Retina (tissue), 1 donor: ENCODE results near the gene RFLNA.
"Not testable (repeated sequence)": the region's sequence is repeated elsewhere in the genome, so short reads cannot be mapped to it uniquely, and the experiment has no call there.

Experiments used
- DNase-seq: peaks from one replicate; pipeline ENCODE4 v3.0.0-alpha.2; 2016

RFLNA gene

DNA sequence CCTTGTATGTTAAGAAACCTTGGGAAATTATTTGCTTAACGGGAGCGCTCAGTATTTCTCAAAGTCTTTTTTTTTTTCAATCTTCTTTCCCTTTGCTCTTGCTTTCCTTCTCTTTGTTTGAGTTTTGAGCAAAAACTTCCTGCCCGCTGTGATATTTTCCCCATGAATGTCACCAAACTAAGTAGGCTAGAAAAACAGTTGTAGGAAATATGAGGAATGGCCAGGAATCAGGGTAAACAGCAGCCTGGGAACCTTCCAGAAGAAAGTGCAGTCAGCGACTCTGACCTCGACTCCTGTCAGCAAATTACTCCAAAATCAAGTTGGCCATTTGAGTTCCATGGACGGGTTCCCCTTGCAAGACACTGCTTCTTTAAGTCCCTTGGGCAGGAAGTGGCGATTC lies 11.6 kb upstream of the RFLNA start:
- DNase-seq: no peak

DNA sequence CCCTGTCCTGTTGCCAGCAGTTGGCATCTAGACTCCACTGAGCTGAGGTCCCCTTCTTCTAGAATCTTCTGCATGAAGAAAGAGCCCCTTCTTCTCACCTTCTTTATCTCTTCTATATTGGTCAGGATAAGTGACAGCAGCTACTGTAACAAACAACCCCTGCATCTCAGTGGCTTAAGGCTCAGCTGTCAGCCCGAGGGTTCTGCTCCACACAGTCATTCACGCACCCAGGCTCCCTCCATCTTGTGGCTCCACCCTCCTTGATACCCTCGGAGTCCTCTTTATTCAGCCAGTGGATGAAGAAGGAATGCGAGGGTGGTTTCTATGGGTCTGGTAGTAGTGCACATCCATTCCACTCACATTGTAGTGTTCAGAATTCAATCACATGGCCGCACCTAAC lies 10.5 kb upstream of the RFLNA start:
- no peak for DNase-seq

DNA sequence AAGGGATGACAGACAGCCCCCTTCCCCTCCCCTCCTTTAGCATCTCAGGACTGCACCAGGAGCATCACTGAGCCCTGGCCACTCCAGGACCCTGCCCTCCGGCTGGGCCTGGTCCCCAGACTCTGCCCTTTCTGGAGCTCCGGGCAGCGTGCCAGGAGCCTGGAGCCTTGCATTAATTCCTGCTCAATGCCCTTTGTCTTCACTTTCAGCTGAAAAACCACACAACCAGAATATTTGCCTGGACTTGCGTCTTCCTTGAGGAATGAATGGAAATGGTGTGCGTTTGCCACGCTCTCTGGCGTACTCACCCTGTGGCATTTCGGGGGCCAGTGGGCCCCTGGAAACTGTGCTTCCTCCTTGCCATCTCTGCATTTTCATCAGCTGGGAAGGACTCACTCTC lies 8.5 kb upstream of the RFLNA start:
- no peak for DNase-seq

DNA sequence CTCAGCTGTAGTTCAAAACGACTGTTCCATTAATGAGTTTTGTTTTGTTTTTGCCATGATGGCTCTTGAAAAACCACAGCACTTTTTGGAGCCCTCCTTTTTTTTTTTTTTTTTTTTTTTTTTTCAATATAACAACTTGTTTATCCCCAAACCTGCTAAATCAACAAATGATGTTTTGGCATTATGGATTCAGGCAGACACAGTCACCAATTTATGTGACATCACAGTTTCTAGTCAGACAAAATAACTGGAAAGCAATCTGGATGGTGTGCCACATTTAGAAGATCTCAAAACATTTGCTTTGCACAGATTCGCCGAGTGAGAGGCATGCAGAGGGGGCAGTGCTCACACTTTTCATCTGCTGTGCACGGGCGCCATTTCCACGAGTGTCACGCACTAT lies 7.9 kb upstream of the RFLNA start:
- no peak for DNase-seq

DNA sequence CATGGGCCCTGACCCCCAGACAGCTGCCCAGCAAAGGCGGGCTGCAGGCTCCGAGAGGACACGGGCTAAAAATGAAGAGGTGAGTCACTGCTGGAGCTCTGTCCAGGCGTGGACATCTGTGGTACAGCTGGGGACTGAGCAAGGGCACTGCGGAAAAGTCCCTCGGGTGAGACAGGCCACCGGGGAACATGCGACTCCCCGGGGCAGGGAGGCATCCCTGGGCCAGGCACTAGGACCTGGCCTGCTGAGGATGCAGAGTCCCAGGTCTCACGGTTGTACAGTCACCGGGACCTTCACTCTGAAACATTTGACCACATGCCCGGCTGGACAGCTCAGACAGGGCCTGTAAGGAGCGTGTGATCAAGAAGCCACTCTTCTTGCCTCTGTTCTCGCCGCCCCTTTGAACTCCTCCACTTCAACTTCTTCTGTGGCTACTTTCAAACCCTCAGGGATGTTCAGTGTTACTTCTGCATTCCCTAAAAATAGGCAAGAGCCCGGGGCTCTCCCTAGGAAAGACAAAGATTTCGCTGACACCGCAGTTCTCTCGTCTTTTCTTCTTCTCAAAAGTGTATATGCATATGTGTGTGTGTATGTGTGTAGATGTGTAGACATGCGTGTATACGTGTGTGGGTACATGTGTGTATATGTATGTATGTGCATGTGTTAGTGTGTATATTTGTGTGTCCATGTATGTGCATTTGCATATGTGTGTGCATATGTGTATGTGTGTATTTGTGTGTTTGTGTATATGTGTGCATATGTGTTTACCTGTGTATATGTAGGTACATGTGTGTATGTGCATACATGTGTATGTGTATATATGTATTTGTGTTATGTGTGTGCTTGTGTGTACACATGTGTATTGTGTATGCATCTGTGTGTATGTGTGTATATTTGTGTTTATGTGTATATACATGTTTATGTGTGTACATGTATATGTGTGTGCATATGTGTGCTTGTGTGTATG lies 5.0 kb upstream of the RFLNA start:
- no peak for DNase-seq

DNA sequence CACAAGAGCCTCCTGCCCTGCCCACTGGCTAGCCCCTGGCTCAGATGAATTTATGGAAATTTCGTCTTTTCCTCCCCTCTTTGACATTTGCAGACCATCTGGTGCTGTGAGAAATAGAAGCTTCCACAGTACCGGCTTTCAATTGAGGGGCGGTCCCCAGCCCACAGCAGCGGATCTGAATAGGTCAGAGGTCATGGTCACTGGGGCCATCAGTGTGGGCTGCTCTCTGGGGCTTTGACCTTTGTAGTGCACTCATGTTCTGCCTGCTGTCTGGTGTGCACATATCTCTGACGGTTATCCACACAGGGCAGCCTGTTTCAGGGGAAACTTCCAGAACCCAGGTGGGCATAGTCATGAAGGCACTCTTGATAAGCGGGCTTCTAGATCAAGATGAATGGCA lies 2.5 kb upstream of the RFLNA start:
- DNase-seq: no peak

DNA sequence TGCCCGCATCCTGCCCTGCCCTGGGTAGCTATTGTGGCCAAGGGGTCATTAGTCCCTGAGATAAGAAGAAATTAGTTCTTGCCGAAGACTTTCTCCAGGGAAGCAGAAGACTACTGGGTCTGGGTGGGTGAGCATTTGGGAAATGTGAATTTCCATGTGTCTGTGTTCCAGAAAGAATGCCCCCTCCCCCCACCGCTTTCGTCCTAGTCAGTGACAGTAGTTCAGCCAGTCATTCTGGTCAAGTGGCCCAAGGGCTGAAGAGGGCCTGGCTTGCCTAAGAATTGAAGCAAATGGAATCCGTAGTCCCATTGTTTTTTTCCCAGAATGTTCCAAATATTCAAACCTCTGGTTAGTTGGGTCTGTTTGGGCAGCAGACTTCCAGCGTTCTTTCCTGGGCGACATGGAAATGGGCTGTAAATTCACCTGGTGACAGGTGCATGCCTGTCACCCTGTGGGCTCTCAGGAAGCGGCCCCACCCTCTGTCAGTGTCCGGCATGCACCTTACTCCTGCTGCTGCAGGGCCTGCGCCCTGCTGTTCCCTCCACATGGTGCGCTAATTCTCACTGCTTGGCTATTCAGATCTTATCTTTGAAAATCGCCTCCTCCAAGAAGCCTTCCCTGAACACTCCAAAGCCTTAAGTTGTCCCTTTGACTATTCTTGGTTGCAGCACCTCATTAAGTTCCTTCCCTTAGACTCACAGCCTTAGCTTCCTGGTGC lies 1.4 kb upstream of the RFLNA start:
- no peak for DNase-seq

DNA sequence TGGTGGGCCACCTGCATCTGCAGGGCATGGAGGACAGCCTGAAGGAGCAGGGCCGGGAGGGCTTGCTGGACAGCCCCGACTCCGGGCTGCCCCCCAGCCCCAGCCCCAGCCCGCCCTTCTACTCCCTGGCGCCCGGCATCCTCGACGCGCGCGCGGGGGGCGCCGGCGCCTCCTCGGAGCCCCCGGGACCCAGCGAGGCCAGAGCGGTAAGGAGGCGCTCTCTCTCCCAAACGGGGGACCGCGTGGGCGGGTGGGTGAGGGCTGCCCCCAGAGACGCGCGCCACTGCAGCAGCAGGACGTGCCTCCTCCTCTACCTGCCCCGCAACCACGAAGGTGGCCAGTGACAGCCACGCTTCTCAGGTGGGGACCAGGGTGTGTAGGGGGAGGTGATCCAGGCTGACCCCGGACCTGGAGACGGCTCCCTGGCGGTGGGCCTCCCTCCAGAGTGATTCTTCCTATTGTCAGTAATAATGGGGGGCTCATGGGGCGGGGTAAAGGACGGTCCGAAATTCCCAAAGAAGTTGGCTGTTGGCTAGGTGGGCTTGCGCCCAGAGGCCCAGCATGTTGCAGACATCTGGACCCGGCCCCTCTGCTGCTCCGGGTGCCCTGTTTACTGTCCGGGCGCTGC lies 652 bp downstream of the RFLNA start:
- no peak for DNase-seq

DNA sequence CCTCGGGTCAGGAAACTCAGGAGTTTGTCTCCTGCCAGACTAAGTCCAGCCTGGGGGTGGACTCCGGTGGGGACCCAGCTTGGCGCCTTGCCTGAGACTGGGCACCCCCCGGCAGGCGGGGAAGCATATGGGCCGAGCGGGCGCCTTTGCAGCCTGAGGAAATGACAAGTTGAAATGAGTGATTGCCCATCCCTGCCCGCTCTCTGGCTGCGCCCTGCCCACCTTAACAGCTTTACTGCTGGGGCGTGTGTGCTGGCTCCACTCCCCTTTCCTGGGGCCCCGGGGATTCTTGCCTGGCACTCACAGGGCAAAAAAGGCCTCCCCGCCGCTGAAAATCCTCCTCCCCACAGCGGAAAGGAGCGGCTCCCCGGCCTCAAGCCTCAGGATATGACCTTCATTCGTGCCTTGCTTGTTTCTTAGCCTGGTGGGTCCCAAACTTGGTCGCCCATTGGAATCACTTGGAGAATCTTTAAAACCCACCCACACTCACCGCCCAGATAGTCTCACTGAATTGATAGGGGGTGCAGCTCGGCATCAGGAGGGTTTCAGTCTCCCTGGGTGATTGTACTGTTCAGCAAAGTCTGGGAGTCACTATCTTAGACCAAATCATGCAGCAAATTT lies 1.5 kb downstream of the RFLNA start:
- DNase-seq: no peak

DNA sequence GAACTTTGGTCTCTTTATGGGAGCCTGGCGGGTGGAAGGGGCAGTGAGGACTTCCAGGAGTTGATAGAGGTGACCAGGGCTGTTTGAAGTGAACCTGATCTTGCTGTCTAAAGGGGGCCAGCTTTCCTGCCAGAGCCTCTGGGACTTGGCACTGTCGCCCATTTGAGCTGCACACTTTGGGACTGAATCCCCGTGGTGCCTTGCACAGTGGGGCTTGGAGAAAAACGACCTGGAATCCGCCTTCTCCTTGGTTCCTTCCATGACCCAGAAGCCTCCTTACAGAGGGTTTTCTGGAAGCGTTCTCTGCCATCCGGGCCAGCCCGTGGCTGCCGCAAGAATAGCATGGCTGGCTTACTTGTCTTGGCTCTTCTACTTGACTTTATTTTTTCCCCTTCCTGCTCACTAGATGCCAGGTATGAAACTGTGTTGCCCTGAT lies 2.0 kb downstream of the RFLNA start:
- DNase-seq: no peak

DNA sequence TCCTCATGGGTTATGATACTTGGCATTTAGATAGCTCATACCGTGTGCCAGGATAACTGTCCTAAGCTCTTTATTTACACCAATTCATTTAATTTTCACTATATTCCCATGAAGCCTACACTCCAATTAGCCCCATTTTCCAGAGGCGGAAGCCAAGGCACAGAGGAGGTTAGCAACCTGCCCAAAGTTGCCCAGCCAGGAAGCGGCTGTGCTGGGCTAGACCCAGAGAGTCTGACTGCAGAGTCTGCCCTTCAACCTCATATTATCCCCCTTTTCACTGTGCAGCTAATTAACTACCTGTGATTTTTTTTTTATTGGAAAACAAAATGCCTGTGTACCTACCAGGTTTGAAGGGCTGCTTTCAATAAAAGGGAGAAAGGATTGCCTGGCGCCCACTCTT lies 2.5 kb downstream of the RFLNA start:
- no peak for DNase-seq

DNA sequence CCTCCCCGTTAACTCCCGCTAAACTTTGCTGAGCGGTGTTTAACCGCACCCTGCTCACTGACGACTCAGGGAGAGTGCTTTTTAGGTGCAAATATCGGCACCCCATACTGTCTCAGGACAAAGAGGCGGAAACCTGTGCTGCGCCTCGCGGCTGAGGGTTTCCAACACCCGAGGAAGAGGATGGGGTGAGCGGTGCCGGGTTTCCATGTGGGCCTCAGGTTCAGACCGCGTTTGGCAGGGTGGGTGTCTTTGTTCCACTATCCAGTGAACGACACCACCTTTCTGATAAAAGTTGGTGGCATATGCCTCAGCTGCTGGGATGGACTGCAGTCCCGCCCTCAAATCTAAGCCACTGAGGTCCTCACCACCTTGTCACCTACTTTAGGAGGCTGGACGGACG lies 3.0 kb downstream of the RFLNA start:
- no peak for DNase-seq

DNA sequence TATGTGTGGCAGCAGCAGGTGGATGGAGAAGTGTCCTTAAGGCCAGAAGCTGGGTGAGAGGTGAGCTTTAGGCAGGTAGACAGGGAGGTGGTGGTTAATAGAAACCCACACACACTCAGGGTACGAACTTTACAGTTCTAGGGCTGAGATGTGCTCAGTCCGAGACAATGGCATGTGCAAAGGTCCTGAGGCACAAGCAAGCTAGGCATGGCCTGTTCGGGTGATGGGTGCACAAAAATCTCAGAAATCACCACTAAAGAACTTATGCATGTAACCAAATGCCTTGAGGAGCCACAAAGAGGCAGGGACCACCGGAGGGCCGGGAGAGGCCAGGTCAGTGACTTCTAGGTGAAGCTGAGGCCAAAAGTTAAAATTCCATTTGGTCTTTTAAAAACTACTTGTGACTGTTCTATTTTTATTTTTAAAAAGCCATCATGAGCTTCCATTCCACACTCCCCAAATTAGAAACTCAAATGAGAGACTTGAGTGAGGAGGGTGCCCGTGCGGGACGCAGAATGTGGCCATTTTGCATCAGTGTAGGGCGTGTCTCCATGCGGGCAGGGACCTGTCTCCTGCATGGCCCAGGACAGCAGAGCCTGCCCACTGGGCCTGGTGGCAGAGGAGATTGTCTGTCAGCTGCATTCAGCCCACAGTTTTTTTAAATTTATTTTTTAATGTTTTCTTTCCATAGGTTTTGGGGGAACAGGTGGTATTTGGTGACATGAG lies 4.0 kb downstream of the RFLNA start:
- DNase-seq: no peak

DNA sequence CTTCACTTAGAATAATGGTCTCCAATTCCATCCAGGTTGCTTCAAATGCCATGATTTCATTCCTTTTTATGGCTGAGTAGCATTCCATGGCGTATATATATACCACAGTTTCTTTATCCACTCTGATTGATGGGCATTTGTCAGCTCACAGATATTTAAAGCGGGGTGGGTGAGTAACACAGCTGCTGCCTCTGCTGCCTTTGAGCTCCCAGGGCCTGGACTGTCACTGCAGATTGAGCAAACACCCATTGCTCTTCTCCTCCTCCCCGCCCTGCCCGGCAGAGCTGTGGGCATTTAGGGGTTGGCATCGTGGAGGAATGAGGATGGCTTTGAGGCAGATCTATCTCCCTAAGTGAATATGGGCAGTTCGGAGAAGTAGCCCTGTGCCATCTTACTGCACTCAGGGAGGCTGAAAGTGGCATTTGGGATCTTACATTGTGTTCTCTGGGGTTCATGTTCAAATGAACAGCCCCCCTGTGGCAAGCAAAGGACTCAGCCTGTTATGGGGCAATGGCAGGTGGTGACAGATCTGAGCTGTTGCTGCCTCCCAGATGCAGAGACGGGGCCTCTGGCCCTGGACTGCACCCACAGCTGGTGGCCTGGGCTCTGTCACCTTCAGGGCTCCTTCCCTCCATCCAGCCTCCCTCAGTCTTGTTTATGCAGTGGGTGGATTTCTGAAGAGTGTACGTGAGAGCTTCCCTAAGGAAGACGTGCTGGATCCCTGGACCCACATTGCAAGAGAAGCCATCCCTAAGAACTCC lies 4.9 kb downstream of the RFLNA start:
- no peak for DNase-seq

DNA sequence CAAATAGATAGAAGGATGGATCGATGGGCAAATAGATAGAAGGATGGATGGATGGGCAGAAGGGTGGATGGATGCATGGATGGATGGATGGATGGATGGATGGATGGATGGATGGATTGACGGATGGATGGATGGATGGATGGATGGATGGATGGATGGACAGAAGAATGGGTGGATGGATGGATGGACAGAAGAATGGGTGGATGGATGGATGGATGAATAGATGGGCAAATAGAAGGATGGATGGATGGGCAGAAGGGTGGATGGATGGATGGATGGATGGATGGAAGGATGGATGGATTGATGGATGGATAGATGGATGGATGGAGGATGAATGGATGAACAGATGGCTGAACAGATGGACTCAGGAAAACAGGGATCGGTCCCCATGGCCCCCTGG lies 5.8 kb downstream of the RFLNA start:
- not testable (repeated sequence) for DNase-seq

DNA sequence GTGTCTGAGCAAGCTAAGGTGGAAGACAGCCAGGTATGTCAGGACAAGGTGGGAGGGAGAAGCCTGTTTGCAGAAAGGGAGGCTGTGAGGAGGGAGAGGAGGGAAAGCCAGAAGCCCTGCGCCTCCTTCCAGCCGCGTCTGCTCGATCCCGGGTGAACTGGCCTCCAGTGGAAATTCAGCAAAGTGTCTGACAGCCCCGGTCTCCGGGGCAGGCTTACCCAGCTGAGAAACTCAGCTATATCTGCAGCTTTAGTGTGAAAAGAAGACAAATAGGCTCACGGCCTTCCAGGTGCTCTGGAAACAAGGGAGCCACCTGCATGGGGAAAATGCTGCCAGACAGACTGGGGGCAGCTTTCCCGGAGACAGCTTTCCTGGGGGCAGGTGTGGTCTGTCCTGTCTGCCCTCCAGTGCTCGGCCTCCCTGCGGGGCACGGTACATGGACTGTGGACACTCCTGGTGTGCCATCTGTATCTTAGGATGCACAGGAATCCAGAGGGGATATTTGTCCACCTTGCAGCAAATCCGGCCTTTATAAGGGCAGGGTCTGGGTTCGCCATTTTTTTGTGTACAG lies 6.3 kb downstream of the RFLNA start:
- DNase-seq: no peak

DNA sequence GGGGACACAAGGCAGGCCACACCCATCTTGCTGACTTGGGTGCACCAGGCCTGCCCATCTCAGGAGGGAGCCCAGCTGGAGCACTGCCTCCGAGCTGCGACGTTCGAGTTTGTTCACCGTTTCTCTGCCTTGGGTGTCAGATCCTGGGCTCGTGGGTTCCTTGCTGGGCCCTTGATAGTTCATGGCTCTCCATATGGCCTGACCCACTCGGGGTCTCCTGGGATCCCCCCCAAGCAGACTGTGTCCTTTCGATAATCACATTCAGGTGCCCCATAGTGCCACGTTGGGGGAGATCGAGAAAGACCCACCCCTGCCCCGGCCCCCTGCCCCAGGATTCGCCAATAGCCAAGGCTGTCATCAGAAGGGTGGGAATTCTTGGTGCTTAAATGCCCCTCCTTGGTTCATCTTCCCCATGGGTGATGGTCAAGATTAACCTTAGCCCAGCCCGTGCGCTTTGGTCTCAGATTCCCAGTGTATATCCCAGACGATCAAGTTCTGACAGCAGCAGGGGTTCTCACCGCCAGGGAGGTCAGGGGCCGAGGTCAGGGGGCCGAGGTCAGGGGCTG lies 7.4 kb downstream of the RFLNA start:
- no peak for DNase-seq

DNA sequence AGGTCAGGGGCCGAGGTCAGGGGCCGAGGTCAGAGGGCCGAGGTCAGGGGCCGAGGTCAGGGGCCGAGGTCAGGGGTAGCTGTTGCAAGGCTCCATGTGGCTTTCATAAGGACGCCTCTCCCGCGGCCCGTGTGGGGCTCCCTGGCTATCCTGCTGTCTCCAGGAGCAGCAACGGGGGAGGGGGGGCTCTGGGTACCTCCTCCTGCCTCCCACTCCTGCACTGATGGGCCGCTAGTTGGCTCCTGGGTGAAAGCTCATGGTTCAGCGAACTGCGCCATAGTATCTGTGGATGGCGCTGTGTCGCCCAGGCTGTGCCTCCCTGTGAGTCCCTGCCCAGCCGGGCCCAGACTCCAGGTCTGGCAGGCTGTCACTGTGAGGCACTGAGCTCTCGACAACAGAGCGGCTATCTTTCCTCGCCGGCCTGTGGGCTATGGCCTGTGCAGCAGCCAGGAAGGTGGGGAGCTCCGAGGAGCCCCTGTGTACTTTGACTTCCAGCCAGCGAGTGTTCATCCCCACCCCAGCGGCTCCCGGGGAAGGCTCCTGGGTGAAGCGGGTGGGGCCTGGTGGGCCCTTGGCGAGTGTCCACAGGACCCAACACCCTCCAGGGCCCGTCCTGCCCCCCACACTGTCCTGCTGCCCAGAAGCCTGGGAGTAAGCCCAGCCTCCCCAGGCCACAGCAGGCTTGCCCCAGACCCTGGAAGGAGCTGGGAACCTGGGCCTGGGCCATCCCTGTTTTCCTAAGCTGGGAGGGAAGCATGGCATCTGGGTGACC lies 8.1 kb downstream of the RFLNA start:
- DNase-seq: no peak

DNA sequence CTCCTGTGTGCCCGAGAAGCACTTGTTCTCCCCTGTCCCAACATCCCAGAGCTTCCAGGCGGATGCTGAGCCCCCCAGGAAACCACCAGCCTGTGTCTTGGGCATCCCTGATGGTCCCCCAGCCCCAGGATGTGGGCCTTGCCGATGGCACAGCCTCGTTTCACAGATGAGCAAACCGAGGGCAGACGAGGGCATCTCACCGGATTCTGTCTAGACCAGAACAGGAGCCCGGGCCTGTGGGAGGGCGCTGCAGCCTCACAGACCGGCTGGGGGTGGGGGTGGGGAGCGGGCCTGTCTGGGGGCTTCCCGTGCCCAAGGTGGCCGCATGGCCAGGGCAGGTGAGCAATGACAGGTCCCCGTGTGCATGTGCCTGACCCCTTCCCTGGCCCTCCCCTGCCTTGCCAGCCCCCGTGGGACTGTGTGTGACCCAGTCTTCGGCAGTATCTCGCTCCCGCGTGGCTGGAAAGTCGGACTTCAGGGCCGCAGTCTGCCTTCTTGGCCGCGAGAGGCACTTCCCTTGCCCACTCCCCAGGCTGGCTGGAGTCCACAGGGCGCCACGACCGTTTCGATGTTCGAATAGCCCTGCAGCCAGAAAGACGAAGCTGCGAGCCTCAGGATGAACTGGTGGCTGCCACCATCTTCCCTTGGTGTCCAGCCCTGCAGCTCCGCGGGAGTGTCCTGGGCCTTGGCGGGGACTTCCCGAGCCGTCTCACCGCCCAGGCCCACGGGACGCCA lies 8.9 kb downstream of the RFLNA start:
- no peak for DNase-seq
